SK-N-SH (cell line): ENCODE data around the gene GALNTL6. TPM values are rescaled to one million over a fixed set of nuclear protein-coding genes. Genes with fewer than 3 reads are reported as not detected.

Source experiments
- CTCF ChIA-PET: fragments of 300-600, 350-600 bp; formaldehyde crosslinking; extraction: SDS; loops from one replicate; lab custom pipeline; 2021; lab: Yijun Ruan, JAX
- POLR2A ChIA-PET: fragments of 350-600 bp; sonication (Branson Sonifier 250); formaldehyde crosslinking; extraction: SDS; loops from one replicate; lab custom pipeline; 2020; ENCODE audit warnings: antibody characterized with exemption, inconsistent platforms; lab: Yijun Ruan, JAX
- DNase-seq: peaks from one replicate; pipeline ENCODE4 v3.0.0; 2012
- H2AFZ ChIP-seq: fragments of 200-600 bp; sonication (generic); 2 replicates; pipeline ENCODE4 v1.8.1; 2016; ENCODE audit warnings: antibody characterized with exemption, mild to moderate bottlenecking, low read depth
- H3F3A ChIP-seq: fragments of 200-600 bp; sonication (generic); replicated peaks from 2 replicates; pipeline ENCODE3; 2016; ENCODE audit warnings: antibody characterized with exemption, mild to moderate bottlenecking; ENCODE audit not compliant: insufficient read depth
- H3K27ac ChIP-seq, 2 experiments: fragments of 200-500 bp in 1 of 2; fragments of 200-600 bp in 1 of 2; sonication (Bioruptor generic) in 1 of 2; sonication (generic), shearing (Covaris generic) in 1 of 2; 2 replicates each; pipeline versions ENCODE4 v1.5.1 to v1.6.1; 2014 to 2016; ENCODE audit warnings: low read depth in 2 of 2, inconsistent platforms in 1 of 2, low read length in 1 of 2, mild to moderate bottlenecking in 1 of 2, mixed read lengths in 1 of 2
- H3K27me3 ChIP-seq: fragments of 200-600 bp; sonication (generic), shearing (Covaris generic); 2 replicates; pipeline ENCODE4 v1.6.1; 2016; ENCODE audit warnings: mixed run types; ENCODE audit not compliant: insufficient read depth
- H3K36me3 ChIP-seq, 2 experiments: fragments of 200-500 bp in 1 of 2; fragments of 200-600 bp in 1 of 2; sonication (Bioruptor generic) in 1 of 2; sonication (generic) in 1 of 2; replicated peaks in 1 of 2; 2 replicates each; pipeline versions ENCODE3 to v1.5.1; 2014 to 2016; ENCODE audit warnings: low read length in 1 of 2, mild to moderate bottlenecking in 1 of 2; ENCODE audit not compliant: insufficient read depth in 2 of 2, control insufficient read depth in 1 of 2
- H3K4me1 ChIP-seq, 2 experiments: fragments of 200-500 bp in 1 of 2; fragments of 200-600 bp in 1 of 2; sonication (Bioruptor generic) in 1 of 2; sonication (generic), shearing (Covaris generic) in 1 of 2; 2 replicates each; pipeline versions ENCODE4 v1.5.1 to v1.6.1; 2014 to 2016; ENCODE audit warnings: low read depth in 1 of 2, low read length in 1 of 2, mixed run types in 1 of 2; ENCODE audit not compliant: insufficient read depth in 2 of 2, control insufficient read depth in 1 of 2
- H3K4me2 ChIP-seq: fragments of 200-600 bp; sonication (generic), shearing (Covaris generic); 2 replicates; pipeline ENCODE4 v1.6.1; 2017; ENCODE audit warnings: mixed run types
- H3K4me3 ChIP-seq, 2 experiments: fragments of 200-500 bp in 1 of 2; fragments of 200-600 bp in 1 of 2; sonication (Bioruptor generic) in 1 of 2; sonication (generic), shearing (Covaris generic) in 1 of 2; 2 replicates each; pipeline versions ENCODE4 v1.5.1 to v1.8.1; 2014 to 2016; ENCODE audit warnings: low read depth in 2 of 2, inconsistent platforms in 1 of 2, low read length in 1 of 2, mild to moderate bottlenecking in 1 of 2, mixed read lengths in 1 of 2, moderate library complexity in 1 of 2
- H3K79me2 ChIP-seq: fragments of 200-600 bp; sonication (generic); 2 replicates; pipeline ENCODE4 v1.8.1; 2017; ENCODE audit warnings: mild to moderate bottlenecking; ENCODE audit not compliant: insufficient read depth
- H3K9ac ChIP-seq: fragments of 200-600 bp; sonication (generic); 2 replicates; pipeline ENCODE4 v1.6.1; 2017; ENCODE audit warnings: mixed run types
- H3K9me2 ChIP-seq: fragments of 200-600 bp; sonication (generic); 2 replicates; pipeline ENCODE4 v1.6.1; 2017; ENCODE audit warnings: mixed run types
- H3K9me3 ChIP-seq: fragments of 200-600 bp; sonication (generic); 2 replicates; pipeline ENCODE4 v1.6.1; 2017; ENCODE audit warnings: mixed run types, mild to moderate bottlenecking, moderate library complexity
- H4K20me1 ChIP-seq: fragments of 200-600 bp; sonication (generic); 2 replicates; pipeline ENCODE4 v1.6.1; 2017; ENCODE audit warnings: mild to moderate bottlenecking, mixed run types; ENCODE audit not compliant: insufficient read depth
- CHD2 ChIP-seq: fragments of 150-350 bp; IDR thresholded peaks from 2 replicates; pipeline ENCODE4 v1.6.1; 2018; ENCODE audit warnings: low read length; ENCODE audit not compliant: partially characterized antibody
- ELF1 ChIP-seq: IDR thresholded peaks from 2 replicates; pipeline ENCODE4 v1.4.0; 2012
- EZH2phosphoT487 ChIP-seq: fragments of 200-600 bp; sonication (generic); IDR thresholded peaks from 2 replicates; pipeline ENCODE4 v1.6.1; 2017; ENCODE audit warnings: low read depth, mixed run types, mild to moderate bottlenecking, antibody characterized with exemption, moderate library complexity, borderline replicate concordance
- FOSL2 ChIP-seq: IDR thresholded peaks from 2 replicates; pipeline ENCODE4 v1.4.0; 2012; ENCODE audit warnings: low read depth, mild to moderate bottlenecking, moderate library complexity, borderline replicate concordance
- IRF3 ChIP-seq: fragments of 150-350 bp; IDR thresholded peaks from 2 replicates; pipeline ENCODE4 v1.6.1; 2016; ENCODE audit warnings: mild to moderate bottlenecking, low read depth, low read length
- MEF2A ChIP-seq: IDR thresholded peaks from 2 replicates; pipeline ENCODE4 v1.4.0; 2012; ENCODE audit warnings: low read depth, borderline replicate concordance
- MXI1 ChIP-seq: IDR thresholded peaks from 2 replicates; pipeline ENCODE4 v1.6.1; 2012; ENCODE audit warnings: mild to moderate bottlenecking, low read depth, low read length, improper control_type of control experiment
- NFIC ChIP-seq: IDR thresholded peaks from 2 replicates; pipeline ENCODE4 v1.4.0; 2012; ENCODE audit warnings: borderline replicate concordance
- NRF1 ChIP-seq: IDR thresholded peaks from 2 replicates; pipeline ENCODE4 v1.6.1; 2012; ENCODE audit warnings: low read depth, mild to moderate bottlenecking, low read length
- PBX3 ChIP-seq: IDR thresholded peaks from 2 replicates; pipeline ENCODE4; 2012
- POLR2AphosphoS5 ChIP-seq: IDR thresholded peaks from 2 replicates; pipeline ENCODE4 v1.6.1; 2012; ENCODE audit warnings: low read depth, low read length
- REST ChIP-seq: IDR thresholded peaks from 2 replicates; pipeline ENCODE4 v1.6.1; 2012; ENCODE audit warnings: mild to moderate bottlenecking, low read depth, low read length, moderate library complexity
- RXRA ChIP-seq: IDR thresholded peaks from 2 replicates; pipeline ENCODE4 v1.4.0; 2012; ENCODE audit warnings: low read depth, mild to moderate bottlenecking, borderline replicate concordance
- TAF1 ChIP-seq: IDR thresholded peaks from 2 replicates; pipeline ENCODE4 v1.6.1; 2012; ENCODE audit warnings: low read depth, mild to moderate bottlenecking, low read length, moderate library complexity, borderline replicate concordance
- USF1 ChIP-seq: IDR thresholded peaks from 2 replicates; pipeline ENCODE4 v1.4.0; 2012; ENCODE audit warnings: low read depth, borderline replicate concordance
- ZBTB33 ChIP-seq: IDR thresholded peaks from 2 replicates; pipeline ENCODE4 v1.4.0; 2012; ENCODE audit warnings: low read depth, borderline replicate concordance
- WGBS: methylation state at CpG from one replicate; pipeline ENCODE4 v1.1.6; 2017; ENCODE audit warnings: low lambda C conversion rate; 5-methylcytosine and 5-hydroxymethylcytosine counted together
- polyA plus RNA-seq, 3 experiments: library from polyadenylated mRNA; depleted of rRNA; stranded (reverse); fragments of >200 nt; gene quantifications; 2 replicates each; pipeline ENCODE4 v1.2.3, GENCODE V29; 2012

The GALNTL6 gene
- polyA plus RNA-seq, 1 of the 3 experiments (the other 2 are of a cell fraction): 0.07 TPM

GRCh38 chr4:171983935-171984805, 171.0 kb downstream of the GALNTL6 start:
- Histone ChIP-seq H3K9me2 (no peaks in the 10 kb centered on the region), H3K4me3 (no peak overlapping the region), H3K36me3 (no peaks in the 10 kb centered on the region), H3K9ac (no peak overlapping the region), H3K27me3 (no peaks in the 10 kb centered on the region), H4K20me1 (no peaks in the 10 kb centered on the region), H3K4me2 (no peak overlapping the region), H2AFZ (no peak overlapping the region), H3F3A (no peaks in the 10 kb centered on the region), H3K27ac (no peak overlapping the region), H3K79me2 (no peaks in the 10 kb centered on the region), H3K4me1 (no peaks in the 10 kb centered on the region), H3K9me3 (no peaks in the 10 kb centered on the region)
- TF ChIP-seq POLR2AphosphoS5: no peak
- TF ChIP-seq IRF3: no peak
- no peak for TF ChIP-seq MXI1
- TF ChIP-seq ZBTB33: no peak
- no peak for TF ChIP-seq NFIC
- no peak for TF ChIP-seq NRF1
- no peak for TF ChIP-seq TAF1
- ChIA-PET POLR2A (no interaction called here), CTCF (interaction anchor here (0.7 kb wide), 1 partner anchor 354 kb away, joined by 3 read pairs; no protein-coding TSS in a partner anchor)
- DNase-seq: no peak
- WGBS: 38% methylated on average over 5 of the region's 5 CpGs

GRCh38 chr4:171985129-171985528, 171.9 kb downstream of the GALNTL6 start:
- CTCF ChIA-PET: no interaction called here
- TF ChIP-seq PBX3: no peak
- TF ChIP-seq MEF2A: no peak
- no peak for TF ChIP-seq CHD2
- no peak for TF ChIP-seq REST
- TF ChIP-seq IRF3: no peak
- TF ChIP-seq POLR2AphosphoS5: no peak
- no peak for TF ChIP-seq RXRA
- no peak for TF ChIP-seq USF1
- TF ChIP-seq EZH2phosphoT487: no peak
- no peak for TF ChIP-seq ELF1
- TF ChIP-seq FOSL2: no peak

More at GRCh38 chr4:171985129-171985528, 171.9 kb downstream of the GALNTL6 start:
- Histone ChIP-seq H3K4me2 (no peak overlapping the region), H3K9me2 (no peaks in the 10 kb centered on the region), H3K9ac (no peak overlapping the region), H3K9me3 (no peaks in the 10 kb centered on the region), H3K36me3 (no peaks in the 10 kb centered on the region), H3K27me3 (no peaks in the 10 kb centered on the region), H3K4me3 (no peak overlapping the region), H2AFZ (no peak overlapping the region), H3K79me2 (no peaks in the 10 kb centered on the region), H3K27ac (no peak overlapping the region), H3F3A (no peaks in the 10 kb centered on the region), H4K20me1 (no peaks in the 10 kb centered on the region), H3K4me1 (no peaks in the 10 kb centered on the region)
- 4% methylated on average over 2 of the region's 2 CpGs for WGBS
- no peak for DNase-seq
- POLR2A ChIA-PET: no interaction called here
